Measurements from ENCODE around the gene HOMER2.
A peak's percentile ranks its signal among the peaks of the same experiment; 100 is the strongest.

HOMER2 gene

GRCh38 chr15:82855286-82856100, 97.0 kb downstream of the HOMER2 start:
- no peak for DNase-seq

- no peak for DNase-seq
Measured at GRCh38 chr15:82854554-82854953, 98.0 kb downstream of the HOMER2 start.

GRCh38 chr15:82852941-82853561, 99.5 kb downstream of the HOMER2 start:
- DNase-seq: no peak

- no peak for DNase-seq
Measured at GRCh38 chr15:82851981-82852511, 100.5 kb downstream of the HOMER2 start.

GRCh38 chr15:82851306-82851850, 101.1 kb downstream of the HOMER2 start:
- DNase-seq: no peak

GRCh38 chr15:82850731-82851130, 101.8 kb downstream of the HOMER2 start:
- DNase-seq: no peak

- peak; percentile 47 to 61 for DNase-seq
Measured at GRCh38 chr15:82849556-82850512, 102.7 kb downstream of the HOMER2 start.

GRCh38 chr15:82848241-82848993, 104.1 kb downstream of the HOMER2 start:
- DNase-seq: no peak

- DNase-seq: no peak
Measured at GRCh38 chr15:82847703-82848102, 104.8 kb downstream of the HOMER2 start.

- no peak for DNase-seq
Measured at GRCh38 chr15:82846621-82847020, 105.9 kb downstream of the HOMER2 start.

GRCh38 chr15:82845686-82846085, 106.8 kb downstream of the HOMER2 start:
- no peak for DNase-seq

- DNase-seq: no peak
Measured at GRCh38 chr15:82843566-82843965, 109.0 kb downstream of the HOMER2 start.

GRCh38 chr15:82840166-82840565, 112.4 kb downstream of the HOMER2 start:
- no peak for DNase-seq

- no peak for DNase-seq
Measured at GRCh38 chr15:82839136-82839535, 113.4 kb downstream of the HOMER2 start.

- no peak for DNase-seq
Measured at GRCh38 chr15:82838096-82838735, 114.3 kb downstream of the HOMER2 start.

GRCh38 chr15:82835391-82835917, 117.1 kb downstream of the HOMER2 start:
- DNase-seq: no peak

GRCh38 chr15:82833362-82833682, 119.2 kb downstream of the HOMER2 start:
- no peak for DNase-seq

GRCh38 chr15:82832601-82833361, 119.7 kb downstream of the HOMER2 start:
- DNase-seq: no peak

GRCh38 chr15:82831894-82832600, 120.5 kb downstream of the HOMER2 start:
- DNase-seq: no peak
